Measurements from ENCODE around the gene SUN1.

Gene SUN1

GRCh38 chr7:909358-910329, 77.4 kb downstream of the SUN1 start:
- no peak for DNase-seq

- DNase-seq = no peak
Observed at GRCh38 chr7:910441-910861, 78.2 kb downstream of the SUN1 start.

- no peak for DNase-seq
Observed at GRCh38 chr7:910931-911431, 78.7 kb downstream of the SUN1 start.

DNA sequence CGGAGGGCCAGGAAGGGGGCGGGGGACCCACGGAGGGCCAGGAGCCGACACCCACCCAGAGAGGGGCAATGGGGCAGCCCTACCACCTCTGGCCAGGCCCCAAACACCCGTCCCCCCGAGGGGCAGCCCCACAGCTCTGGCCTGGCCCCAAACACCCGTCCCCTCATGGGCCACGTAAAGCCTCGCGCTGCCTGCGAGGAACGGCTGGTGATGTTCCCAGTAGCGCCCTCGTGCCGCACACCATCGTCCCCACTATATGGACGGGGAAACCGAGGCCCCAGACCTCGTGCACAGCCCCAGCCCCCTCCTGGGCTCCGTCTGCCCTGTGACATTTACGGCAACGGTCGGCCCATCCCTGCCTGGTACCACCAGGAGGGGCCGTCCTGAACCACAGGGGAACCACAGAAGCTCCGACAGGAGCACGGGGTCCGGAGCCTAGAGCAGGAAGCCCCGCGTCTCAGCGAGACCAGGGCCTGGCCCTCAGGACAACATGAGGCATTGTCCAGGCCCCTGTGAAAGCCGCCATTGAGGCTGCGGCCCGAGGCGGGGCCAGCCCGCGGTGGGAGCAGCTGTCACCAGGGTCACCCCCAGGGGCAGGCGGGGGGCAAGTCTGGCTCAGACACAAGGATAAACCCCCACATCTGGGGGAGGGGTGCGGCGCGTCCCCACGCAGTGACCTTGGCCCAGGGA, 79.7 kb downstream of the SUN1 start:
- no peak for DNase-seq

GRCh38 chr7:913736-914520, 81.7 kb downstream of the SUN1 start:
- no peak for DNase-seq

DNA sequence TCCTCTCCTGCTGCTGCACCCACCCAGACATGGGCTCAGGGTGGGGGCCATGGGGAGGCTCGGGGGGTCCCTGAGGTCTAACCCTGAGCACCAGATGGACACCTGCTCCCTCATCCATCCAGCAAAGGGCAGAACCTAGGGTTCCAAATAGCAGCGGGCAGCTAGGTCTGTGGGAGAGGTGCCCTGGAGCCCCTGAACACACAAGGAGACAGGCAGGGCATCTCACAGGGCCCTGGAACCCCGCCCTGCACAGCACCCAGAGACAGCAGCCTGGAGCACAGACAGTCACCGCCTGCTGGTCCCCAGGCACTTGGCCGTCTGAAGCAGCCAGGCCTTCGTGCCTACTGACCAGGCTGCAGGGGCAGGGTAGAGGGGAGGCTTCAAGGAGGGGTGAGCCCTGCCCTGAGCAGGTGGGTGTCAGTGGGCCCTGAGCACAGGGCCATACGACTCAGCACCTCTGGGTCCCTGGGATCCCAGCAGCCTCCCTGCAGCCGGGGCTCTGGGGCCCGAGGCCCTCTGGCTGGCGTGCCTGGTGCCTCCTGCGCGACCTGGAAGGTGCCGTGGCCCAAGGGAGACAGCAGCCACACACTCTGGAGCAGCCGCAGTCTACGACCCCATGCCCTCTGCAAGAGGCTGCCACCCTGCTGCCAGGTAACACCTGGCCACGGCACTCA, 82.4 kb downstream of the SUN1 start:
- no peak for DNase-seq

- no peak for DNase-seq
Observed at GRCh38 chr7:915291-916218, 83.3 kb downstream of the SUN1 start.

GRCh38 chr7:916291-916941, 84.1 kb downstream of the SUN1 start:
- no peak for DNase-seq

DNA sequence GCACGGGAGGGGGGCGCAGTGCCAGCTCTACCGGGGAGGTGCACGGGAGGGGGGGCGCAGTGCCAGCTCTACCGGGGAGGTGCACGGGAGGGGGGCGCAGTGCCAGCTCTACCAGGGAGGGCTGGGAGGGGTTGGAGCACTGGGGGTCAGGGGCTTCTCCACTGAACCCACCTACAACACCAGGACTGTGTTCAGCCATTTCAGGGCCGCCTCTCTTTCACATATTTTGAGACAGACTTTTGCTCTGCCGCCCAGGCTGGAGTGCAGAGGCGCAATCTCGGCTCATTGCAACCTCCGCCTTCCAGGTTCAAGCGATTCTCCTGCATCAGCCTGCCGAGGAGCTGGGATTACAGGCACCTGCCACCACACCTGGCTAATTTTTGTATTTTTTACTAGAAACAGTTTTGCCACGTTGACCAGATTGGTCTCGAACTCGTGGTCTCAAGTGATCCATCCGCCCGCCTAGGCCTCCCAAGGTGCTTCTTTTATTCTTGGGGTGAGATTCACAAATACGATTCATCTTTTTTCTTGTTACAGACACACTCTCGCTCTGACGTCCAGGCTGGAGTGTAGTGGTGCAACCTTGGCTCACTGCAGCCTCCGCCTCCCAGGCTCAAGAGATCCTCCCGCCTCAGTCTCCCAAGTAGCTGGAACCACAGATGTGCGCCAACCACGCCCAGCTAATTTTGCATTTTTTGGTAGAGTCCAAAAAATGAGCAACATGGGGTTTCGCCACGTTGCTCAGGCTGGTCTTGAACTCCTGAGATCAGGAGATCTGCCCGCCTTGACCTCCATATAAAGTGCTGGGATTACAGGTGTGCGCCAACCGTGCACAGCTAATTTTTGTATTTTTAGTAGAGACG, 85.2 kb downstream of the SUN1 start:
- DNase-seq = no peak

DNA sequence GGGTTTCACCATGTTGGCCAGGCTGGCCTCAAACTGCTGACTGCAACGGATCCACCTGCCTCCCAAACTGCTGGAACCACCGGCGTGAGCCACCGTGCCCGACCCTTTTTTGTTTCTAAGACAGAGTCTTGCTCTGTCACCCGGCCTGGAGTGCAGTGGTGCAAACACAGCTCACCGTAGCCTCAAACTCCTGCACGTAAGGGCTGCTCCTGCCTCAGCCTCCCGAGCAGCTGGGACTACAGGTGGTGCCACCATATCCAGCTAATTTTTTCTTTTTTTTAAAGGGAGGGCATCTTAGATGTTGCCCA, 85.8 kb downstream of the SUN1 start:
- DNase-seq = no peak

DNA sequence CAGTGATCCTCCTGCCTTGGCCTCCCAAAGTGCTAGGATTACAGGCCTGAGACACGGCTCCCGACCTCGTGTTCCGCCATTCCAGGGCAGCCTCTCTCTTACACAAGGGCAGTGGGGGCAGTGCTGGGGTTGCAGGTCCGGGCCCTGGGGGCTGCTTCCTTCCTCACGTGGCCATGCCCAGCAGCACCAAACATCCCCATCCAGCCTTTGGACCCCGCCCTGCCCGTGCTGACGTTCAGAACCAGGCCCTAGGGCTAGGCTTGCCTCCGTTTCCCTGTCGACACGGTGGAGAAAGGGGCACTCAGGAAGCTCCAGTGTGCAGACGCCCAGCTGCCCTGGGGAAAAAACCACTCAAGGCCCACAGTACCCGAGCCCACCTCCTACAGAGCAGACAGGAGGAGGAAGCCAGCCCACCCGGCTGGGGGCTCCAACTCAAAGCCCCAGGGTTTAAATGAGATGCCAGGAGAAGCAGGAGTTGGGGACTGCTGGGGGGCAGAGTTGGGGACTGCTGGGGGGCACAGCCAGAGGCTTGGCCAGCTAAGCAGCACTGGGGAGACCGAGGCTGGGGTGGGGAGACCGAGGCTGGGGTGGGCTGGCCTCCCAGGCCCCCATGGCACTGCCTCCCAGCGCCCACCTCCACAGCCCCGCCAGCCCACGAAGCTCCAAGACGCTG, 86.3 kb downstream of the SUN1 start:
- DNase-seq = no peak

DNA sequence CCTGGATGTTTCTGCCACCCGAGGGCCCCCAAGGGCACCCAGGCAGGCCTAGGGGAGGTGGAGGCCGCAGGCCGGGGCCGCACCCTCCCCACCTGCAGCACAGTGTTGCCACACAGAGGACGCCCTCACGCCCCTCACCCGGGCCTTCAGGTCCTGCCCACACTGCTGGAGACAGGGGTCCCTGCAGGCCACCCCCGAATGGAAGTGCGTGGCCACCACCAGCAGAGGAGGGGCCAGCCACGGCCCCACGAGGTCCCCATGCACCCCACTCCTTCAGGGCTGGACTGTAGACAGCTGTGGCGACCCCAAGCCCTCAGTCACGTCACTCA, 86.8 kb downstream of the SUN1 start:
- DNase-seq = no peak

DNA sequence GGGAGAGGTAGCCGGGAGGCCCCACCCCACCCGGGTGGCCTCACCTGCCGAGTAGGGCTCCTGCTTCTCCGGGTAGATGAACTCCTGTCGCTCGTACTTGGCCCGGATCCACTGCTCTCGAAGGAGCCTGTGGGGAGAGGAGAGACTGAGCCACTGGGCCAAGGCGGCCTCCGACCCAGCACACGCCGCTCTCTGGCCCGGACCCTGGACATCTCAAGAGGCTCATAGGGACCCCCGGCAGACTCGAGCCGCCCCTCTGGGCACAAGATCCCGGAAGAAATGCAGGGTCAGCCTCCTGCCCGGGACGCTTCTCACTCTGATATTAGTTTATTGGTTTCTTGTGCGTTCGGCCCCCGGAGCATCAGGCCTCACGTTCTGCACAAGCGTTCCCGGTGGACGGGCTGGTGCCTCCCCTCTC, 87.7 kb downstream of the SUN1 start:
- no peak for DNase-seq

DNA sequence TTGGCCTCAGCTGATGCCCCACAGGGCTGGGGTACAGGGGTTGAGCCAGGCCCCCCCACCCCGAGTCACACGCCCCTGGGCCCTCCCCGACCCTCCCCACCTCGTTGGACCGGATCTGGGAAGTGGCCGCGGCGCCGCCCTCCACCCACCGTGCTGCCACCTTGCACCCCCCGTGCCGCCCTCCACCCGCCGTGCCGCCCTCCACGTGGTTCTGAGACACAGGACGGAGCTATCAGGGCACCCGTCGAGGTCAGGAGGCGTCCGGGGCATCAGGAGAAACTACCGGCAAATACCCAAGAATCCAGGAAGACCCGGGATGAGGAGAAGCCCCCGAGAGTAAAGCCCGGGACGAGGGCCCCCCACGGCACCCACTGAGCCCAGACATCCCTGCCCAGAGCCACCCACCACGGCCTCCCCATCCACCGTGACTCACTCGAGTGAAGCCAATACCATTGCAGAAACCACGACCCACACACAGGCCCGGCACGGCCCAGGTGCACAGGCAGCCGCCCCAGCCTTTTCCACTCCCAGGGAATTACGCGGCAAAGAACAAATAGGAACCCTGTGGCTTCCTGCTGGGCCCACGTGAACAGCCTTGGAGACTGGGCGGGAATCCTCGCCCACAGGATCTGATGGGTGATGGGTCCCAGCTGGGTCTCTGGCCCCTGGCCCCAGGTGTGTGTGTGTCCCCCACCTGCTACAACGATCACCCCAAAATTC, 88.2 kb downstream of the SUN1 start:
- no peak for DNase-seq

- no peak for DNase-seq
Observed at GRCh38 chr7:921071-921461, 88.8 kb downstream of the SUN1 start.

DNA sequence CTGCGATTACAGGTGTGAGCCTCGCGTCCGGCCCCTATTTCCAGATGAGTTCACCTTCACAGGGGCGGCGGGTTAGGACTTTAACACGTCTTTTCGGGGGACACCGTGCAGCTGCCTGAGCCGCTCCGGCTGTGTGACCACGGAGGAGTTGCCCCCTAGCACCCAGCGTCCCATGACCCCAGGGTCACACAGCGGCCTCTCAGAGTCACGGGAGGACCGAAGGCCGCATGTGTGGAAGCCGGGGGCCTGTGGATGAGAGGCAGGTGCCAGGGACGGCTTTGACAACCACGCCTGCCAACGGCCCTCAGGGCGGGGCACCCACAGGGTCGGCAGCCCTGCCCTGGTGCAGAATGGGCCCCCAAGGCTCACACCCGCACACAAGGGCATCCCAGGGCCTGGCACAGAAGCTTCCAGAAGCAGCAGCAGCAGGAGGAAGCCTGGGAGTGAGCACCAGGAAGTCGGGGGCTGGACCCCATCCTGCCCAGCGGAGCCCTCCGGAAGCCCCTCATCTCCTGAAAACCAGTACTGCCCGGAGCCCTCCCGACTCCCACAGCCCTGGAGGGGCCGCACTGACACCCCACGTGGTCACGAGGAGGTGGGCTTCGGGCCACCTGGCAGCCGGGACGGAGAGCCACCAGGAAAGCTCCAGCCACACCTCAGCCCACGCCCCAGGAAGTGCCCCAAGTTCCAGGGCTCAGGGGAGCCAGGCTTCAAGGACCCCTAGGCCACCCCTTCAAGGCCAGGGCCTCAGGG, 89.5 kb downstream of the SUN1 start:
- DNase-seq = no peak

GRCh38 chr7:922334-923107, 90.2 kb downstream of the SUN1 start:
- DNase-seq = no peak
